ENCODE results near the gene FAM78A. TPM values are rescaled to one million over a fixed set of nuclear protein-coding genes. Genes with fewer than 3 reads are reported as not detected.

FAM78A gene
- total and polyA plus RNA-seq, 2 donors (not counting 1 experiment from before 2014, with no cell fraction given): 42.9 to 58.3 TPM

GRCh38 chr9:131279196-131279862 is 3.0 kb upstream of the FAM78A start:
- H4K20me1 ChIP-seq (ENCODE audit: control insufficient read depth, insufficient read depth, low read length, poor library complexity, severe bottlenecking): peaks cover 8% of the 10 kb centered on the region
- H2AFZ ChIP-seq (ENCODE audit: insufficient read depth, low read depth, low read length, poor library complexity, severe bottlenecking): peak overlapping the region; percentile 71
- H3K9me3 Mint-ChIP-seq (ENCODE audit: insufficient read depth): no peaks in the 10 kb centered on the region
- 91% methylated on average over 10 of the region's 11 CpGs for WGBS (ENCODE audit: insufficient coverage)
- peak overlapping the region in 1 of 2 donors; percentile 71 for H3K27ac ChIP-seq (ENCODE audit: low read length in 2 of 2)
- ChIA-PET CTCF (interaction anchor here (0.7 to 3.0 kb wide), 5 partner anchors 23 to 101 kb away, joined by 3 to 15 read pairs (median 3); no protein-coding TSS in a partner anchor), POLR2A (no interaction called here)
- H3K9me3 ChIP-seq (ENCODE audit: control extremely low read depth in 1 of 3, control insufficient read depth in 2 of 3, insufficient read depth in 1 of 3, low read length in 2 of 3): no peaks in the 10 kb centered on the region
- peaks cover 21 to 25% of the 10 kb centered on the region in 2 donors for H3K4me1 ChIP-seq (ENCODE audit: control insufficient read depth in 2 of 2, insufficient read depth in 2 of 2, low read length in 2 of 2)
- H3K4me2 ChIP-seq (replicated peaks; ENCODE audit: low read depth, low read length, poor library complexity, severe bottlenecking): no peak overlapping the region
- H3K27me3 Mint-ChIP-seq: peaks cover 10% of the 10 kb centered on the region
- no peaks in the 10 kb centered on the region for H3K36me3 ChIP-seq (replicated peaks in 1 of 2; ENCODE audit: control extremely low read depth in 1 of 2, control insufficient read depth in 1 of 2, extremely low read depth in 1 of 2, insufficient read depth in 2 of 2, low read length in 1 of 2)
- peak overlapping the region; percentile 87 for H3K27ac Mint-ChIP-seq
- DNase-seq (no peak), ATAC-seq (ENCODE audit: low read depth) (no peak)
- H3K27me3 ChIP-seq (replicated peaks in 1 of 4; ENCODE audit: control extremely low read depth in 1 of 4, control insufficient read depth in 3 of 4, insufficient read depth in 4 of 4, low read length in 3 of 4): peaks cover 0 to 17% (median 5%) of the 10 kb centered on the region in 4 experiments
- TF ChIP-seq CTCF (IDR thresholded peaks at IDR 0.05): no peak
- no peak for TF ChIP-seq EZH2 (IDR thresholded peaks at IDR 0.05; ENCODE audit: borderline replicate concordance, insufficient read depth, low read depth, low read length, poor library complexity, severe bottlenecking)
- no peak overlapping the region for H3K4me3 ChIP-seq (ENCODE audit: control extremely low read depth in 1 of 5, extremely low read depth in 1 of 5, insufficient read depth in 1 of 5, low read depth in 2 of 5, low read length in 4 of 5)
- intact Hi-C loops (cut with micrococcal nuclease): loop anchor here (5.0 to 10.0 kb wide), 2 partner anchors 55 to 963 kb away; no protein-coding TSS in a partner anchor
- no peak overlapping the region for H3K9ac ChIP-seq (ENCODE audit: low read length)
- peaks cover 30% of the 10 kb centered on the region for H3K4me1 Mint-ChIP-seq
- peaks cover 21% of the 10 kb centered on the region for H3K79me2 ChIP-seq (ENCODE audit: control insufficient read depth, insufficient read depth, low read length)
- H3K4me3 Mint-ChIP-seq: peak overlapping the region; percentile 85

DNA sequence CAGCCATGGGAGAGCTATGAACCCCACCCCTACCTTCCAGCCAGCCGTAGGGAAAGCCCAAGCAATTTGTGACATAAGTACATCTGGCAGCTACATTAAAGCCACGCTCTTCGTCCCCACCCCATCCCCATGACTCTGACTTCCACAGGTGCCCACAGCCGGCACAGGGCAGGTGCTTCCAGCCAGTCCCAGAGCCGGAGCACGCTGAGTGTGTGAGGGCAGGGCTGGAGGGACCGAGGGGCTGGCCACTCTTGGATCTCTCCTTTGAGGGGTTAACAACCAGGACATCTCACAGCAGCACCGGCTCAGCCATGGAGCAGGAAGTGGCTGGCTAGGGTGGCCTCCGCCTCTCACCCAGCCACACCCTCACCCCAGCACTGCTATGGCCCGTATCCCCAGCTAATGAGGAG is 2.4 kb upstream of the FAM78A start:
- Mint-ChIP-seq H3K27me3 (peaks cover 10% of the 10 kb centered on the region), H3K4me3 (peak overlapping the region; percentile 85), H3K27ac (peak overlapping the region; percentile 87), H3K4me1 (peaks cover 36% of the 10 kb centered on the region), H3K9me3 (ENCODE audit: insufficient read depth) (no peaks in the 10 kb centered on the region)
- ChIA-PET CTCF (interaction anchor here (0.7 to 3.0 kb wide), 5 partner anchors 23 to 101 kb away, joined by 3 to 15 read pairs (median 3); no protein-coding TSS in a partner anchor), POLR2A (interaction anchor here (1.0 kb wide), 2 partner anchors 26 to 41 kb away, joined by 4 to 7 read pairs; no protein-coding TSS in a partner anchor)
- peaks cover 0 to 17% (median 5%) of the 10 kb centered on the region in 4 experiments for H3K27me3 ChIP-seq (replicated peaks in 1 of 4; ENCODE audit: control extremely low read depth in 1 of 4, control insufficient read depth in 3 of 4, insufficient read depth in 4 of 4, low read length in 3 of 4)
- no peak overlapping the region for H3K4me3 ChIP-seq (ENCODE audit: control extremely low read depth in 1 of 5, extremely low read depth in 1 of 5, insufficient read depth in 1 of 5, low read depth in 2 of 5, low read length in 4 of 5)
- DNase-seq: peak; percentile 59
- H3K4me1 ChIP-seq (ENCODE audit: control insufficient read depth in 2 of 2, insufficient read depth in 2 of 2, low read length in 2 of 2): peaks cover 27 to 30% of the 10 kb centered on the region in 2 donors
- H4K20me1 ChIP-seq (ENCODE audit: control insufficient read depth, insufficient read depth, low read length, poor library complexity, severe bottlenecking): peaks cover 8% of the 10 kb centered on the region
- no peaks in the 10 kb centered on the region for H3K9me3 ChIP-seq (ENCODE audit: control extremely low read depth in 1 of 3, control insufficient read depth in 2 of 3, insufficient read depth in 1 of 3, low read length in 2 of 3)
- H3K4me2 ChIP-seq (replicated peaks; ENCODE audit: low read depth, low read length, poor library complexity, severe bottlenecking): peak overlapping the region; percentile 77
- H3K9ac ChIP-seq (ENCODE audit: low read length): no peak overlapping the region
- no peaks in the 10 kb centered on the region for H3K36me3 ChIP-seq (replicated peaks in 1 of 2; ENCODE audit: control extremely low read depth in 1 of 2, control insufficient read depth in 1 of 2, extremely low read depth in 1 of 2, insufficient read depth in 2 of 2, low read length in 1 of 2)
- no peak for ATAC-seq (ENCODE audit: low read depth)
- H2AFZ ChIP-seq (ENCODE audit: insufficient read depth, low read depth, low read length, poor library complexity, severe bottlenecking): peak overlapping the region; percentile 71
- peak overlapping the region; percentile 28 to 71 for H3K27ac ChIP-seq (ENCODE audit: low read length in 2 of 2)
- TF ChIP-seq EZH2 (IDR thresholded peaks at IDR 0.05; ENCODE audit: borderline replicate concordance, insufficient read depth, low read depth, low read length, poor library complexity, severe bottlenecking) (no peak), CTCF (IDR thresholded peaks at IDR 0.05) (no peak)
- WGBS (ENCODE audit: insufficient coverage): 31% methylated on average over 7 of the region's 10 CpGs
- intact Hi-C loops (cut with micrococcal nuclease): loop anchor here (1.0 to 10.0 kb wide), 5 partner anchors 8 to 964 kb away; partner anchors contain the start of gene NUP214
- peaks cover 27% of the 10 kb centered on the region for H3K79me2 ChIP-seq (ENCODE audit: control insufficient read depth, insufficient read depth, low read length)

Measured in B cell (primary cell).